Retina (tissue), 1 donor: Measurements from ENCODE around the gene C14orf119.

Experiments used
- DNase-seq: peaks from one replicate; pipeline ENCODE4 v3.0.0-alpha.2; 2016

Gene C14orf119, protein sequence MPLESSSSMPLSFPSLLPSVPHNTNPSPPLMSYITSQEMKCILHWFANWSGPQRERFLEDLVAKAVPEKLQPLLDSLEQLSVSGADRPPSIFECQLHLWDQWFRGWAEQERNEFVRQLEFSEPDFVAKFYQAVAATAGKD

DNA sequence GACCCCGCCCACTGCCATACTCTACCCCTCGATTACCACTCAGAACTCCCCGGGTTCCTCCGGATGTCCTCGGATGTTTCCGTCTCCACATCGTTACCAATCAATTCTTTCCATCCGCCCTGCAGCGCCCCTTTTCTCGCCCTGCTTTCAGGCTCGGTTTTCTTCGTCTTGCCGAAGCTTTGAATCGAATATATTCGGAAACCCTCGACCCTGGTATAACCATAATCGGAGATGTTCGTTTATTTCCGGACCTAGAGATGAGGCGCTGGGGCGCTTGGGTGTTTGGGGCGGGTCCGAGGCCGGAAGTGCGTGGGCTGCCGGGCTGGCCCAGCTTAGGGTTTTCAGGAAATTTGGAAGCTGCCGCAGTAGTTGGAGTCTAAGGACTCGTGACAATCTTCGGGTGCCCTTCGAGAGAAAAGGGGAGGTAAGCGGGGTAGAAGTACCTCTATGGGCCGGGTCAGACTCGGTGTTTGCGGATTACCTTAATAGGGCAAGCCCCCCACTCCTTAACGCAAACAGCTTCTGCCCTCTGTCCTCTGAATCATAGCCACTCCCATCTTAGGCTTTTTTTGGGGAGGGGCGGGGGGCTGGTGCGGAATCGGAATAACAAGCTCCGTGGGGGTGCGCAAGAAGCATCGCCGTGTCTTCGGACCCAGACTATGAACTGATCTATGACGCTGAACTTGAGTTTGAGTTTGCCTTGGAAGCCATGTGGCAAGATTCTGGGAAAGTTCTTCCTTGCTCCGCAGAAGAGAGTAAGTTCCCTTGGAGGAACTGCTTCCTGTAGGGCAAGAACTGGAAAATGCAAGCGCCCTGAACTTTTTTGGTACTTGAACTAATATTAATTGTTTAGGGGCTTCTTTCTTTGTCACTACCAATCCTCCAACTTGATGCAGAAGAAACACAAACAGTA is at the start of gene C14orf119:
TSS of gene C14orf119 (plus strand) at position 310 of the 913 bp plus-strand sequence. CDS start 2,154 bp downstream, outside the sequence.
- DNase-seq: peak; percentile 100

DNA sequence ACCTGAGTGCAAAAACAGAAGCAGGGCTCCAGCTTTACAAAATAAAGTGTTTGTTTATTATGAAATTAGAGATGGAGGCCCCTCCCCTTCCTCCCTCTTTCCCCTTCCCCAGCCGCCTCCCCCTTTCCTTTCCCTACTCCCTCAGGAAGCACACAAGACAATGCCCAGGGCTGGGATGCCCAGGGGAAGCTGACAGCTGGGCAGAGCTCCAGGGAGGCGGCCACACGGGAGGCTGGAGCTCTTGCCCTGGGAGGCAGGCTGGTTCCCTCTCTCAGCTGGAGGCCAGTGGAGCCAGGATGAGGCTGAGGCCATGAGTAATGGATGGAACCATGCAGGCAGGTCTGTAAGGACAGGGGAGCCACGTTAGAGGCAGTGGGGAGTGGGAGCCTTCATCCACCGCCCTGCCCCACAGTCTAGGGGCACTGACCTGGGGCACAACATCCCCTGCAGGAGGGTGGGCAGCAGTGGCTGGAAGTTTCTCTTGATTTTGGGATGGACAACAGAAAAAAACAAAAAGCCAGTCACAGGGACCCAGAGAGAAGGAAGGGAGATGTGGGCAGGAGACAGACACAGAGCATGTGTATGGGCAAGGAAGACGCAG is 48.2 kb upstream of the C14orf119 start:
- DNase-seq: no peak

DNA sequence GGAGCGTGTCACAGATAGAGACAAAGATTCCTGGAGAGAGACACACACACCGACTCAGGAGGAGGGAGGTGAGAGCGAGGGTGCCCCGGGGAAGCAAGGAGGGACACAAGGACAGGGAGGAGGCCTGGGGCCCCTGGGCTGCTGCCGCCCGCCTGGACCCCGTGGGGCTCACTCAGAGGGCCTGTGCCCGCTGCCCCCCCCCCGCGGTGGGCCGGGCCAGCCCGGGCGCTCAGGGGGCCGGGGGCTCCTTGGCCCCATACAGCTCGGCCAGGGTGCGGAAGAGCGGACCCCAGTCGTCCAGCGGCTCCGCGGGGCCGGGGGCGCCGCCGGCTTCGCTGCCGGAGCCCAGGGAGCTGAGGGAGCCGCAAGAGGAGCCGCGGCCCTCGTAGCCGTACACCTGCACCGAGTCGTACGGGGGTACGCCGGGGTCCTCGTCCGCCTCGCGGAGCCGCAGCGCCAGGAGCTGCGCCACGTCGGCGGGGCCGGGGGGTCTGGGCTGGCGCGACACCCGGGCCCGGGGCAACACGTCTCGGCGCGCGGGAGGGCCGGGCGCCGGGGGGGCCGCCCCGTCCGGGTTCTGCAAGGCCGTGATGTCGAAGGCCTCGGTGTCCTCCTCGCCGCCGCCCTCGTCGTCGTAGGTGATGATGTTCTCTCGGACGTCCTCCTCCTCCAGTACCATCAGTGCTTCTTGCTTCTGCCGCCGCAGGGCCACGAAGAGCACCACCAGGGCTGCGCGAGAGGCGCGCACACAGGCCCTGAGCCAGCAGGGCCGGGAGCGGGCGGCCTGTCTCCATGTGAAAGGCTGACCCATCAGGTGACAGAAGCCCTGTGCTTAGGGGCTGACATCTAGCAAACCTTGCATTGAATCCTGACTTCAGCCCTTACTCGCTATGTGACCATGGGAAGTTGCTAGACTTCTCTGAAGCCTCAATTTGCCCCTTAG is 47.3 kb upstream of the C14orf119 start:
- DNase-seq: no peak

DNA sequence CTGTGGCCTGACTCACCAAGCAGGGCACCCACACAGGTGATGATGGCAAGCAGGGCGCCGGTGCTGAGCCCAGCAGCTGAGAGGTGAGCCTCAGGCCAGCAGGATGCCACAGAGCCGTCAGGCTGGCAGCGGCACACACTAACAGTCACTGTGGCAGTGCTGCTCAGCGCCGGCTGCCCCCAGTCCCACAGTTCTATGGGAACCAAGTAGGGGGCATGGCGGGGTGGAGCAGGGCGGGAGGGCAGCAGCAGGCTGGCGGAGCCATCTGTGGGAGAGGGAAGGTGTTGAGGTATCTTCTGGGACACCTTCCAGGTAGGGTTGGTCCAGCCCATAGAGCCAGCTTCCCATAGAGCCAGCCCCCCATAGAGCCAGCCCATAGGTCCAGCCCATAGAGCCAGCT is 46.3 kb upstream of the C14orf119 start:
- DNase-seq: no peak

DNA sequence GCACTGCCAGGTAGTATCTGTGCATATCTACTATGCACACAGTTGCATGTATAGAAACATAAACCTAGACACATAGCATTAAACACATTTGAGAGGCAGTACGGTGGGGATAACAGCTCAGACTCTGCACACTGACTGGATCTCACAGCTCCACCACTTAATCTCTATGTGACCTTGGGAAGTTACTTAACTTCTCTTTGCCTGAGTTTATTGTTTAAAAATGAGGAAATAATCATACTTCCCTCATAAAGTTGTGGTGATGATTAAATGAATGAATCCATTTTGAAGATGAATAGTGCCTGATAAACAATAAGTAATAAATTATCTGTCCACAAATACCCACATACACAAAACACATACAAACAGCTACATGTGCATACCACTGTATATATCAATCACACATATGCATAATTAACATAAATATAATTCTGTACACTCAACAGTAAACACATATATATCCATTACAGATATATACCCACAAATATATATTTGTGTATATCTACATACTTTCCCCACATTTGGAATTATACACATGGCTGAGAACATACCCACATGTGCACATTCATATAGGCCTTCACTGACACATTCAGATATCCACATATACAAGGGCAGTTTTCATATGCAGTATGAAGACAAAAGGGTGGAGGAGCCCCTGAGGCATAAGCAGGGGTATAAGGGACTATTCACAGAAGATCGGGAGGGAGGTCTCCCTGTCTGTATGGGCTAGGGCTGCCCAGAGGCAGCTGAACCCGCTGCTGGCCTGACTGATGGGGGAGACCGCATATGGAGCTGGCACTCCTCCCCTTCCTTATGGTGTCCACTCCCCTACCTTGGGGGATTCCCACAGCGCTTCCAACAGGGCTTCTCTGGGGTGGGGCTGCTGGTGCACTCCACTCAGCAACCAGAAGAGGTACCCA is 43.9 kb upstream of the C14orf119 start:
- no peak for DNase-seq

DNA sequence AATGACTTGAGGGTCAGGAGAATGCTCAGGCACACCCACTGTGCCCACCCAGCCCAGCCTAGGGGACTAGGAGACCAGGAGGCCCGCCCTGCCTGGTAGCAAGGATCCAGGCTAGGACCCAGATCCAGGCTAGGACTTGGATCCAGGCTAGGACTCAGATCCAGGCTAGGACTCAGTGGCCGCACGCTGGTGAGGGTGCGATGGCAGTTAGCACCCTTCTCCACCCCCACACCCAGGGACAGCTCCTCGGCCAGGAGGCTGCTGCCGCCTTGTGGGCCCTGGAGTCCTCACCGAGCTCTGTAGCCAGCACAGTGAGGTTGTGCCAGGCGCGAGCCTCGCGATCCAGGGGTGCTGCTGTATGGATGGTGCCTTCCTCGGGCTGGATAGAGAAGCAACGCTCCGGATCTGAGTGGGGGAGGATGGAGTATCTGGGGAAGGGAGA is 43.1 kb upstream of the C14orf119 start:
- no peak for DNase-seq

DNA sequence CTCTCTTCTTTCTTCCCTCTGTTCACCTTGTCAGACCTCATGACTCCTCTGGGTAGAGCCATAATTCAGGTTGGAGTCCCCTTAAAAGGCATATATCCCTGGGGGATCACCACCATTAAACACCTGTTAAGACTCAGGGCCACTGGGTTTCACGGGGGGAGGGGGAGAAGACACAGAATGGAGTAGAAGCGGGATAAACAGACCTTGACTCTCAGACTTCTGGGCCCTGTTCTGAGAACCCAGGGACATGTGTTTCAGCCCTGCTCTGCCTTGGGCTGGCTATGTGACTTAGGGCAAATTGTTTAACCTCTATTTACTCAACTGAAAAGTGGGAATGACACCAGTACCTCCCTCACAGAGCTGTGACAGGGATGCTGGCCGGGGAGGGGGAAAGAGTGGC is 42.6 kb upstream of the C14orf119 start:
- DNase-seq: no peak

DNA sequence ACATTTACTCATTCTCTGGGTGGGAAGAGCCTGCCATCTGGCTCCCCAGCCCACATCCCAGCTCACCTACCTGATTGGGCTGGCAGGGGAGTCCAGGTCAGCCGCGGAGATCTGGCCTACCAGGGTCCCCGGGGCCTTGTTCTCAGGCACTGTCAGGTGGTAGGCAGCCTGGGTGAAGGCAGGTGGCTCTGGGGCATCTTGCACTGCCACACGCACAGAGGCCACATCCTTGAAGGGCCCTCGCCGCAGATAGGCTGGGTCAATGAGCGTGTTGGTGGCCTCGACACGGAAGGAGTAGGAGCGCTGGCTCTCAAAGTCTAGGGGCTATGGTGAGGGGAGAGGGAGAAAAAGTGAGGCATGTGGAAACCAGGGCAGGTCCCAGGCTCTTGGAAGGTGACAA is 41.9 kb upstream of the C14orf119 start:
- DNase-seq: no peak

DNA sequence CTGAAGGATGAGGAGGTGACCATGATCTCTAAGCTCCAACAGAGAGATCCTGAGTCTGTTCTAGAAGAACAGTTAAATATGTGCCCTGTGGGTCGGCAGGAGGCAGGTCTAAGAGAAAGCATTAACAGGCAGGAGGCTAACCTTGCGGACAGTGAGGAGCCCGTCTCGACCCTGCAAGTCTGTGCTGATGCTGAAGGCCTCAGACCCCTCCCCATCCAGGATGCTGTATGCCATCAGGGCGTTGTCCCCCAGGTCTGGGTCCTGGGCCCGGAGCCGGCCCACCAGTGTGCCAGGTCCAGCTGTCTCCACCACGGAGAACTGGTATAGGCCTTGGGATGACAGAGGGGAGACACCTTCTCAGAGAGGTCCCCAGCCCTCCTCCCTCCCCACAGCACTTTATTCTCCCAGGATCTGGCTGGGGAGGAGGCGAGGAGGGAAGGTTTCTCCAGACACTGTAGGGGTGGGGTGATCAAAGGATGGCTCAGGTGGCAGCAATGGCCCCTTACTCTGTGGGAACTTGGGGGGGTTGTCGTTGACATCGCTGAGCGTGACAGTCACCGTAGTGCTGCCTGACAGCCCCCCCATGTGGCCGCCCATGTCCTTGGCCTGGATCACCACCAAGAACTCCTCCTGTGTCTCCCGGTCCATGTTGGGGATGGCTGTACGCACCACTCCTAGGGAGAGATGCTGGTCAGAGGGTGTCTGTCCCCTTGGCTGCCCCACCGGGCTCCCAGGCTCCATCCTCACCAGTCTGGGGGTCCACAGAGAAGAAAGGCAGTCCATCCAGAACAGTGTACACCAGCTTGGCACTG is 41.1 kb upstream of the C14orf119 start:
- peak; percentile 45 for DNase-seq

DNA sequence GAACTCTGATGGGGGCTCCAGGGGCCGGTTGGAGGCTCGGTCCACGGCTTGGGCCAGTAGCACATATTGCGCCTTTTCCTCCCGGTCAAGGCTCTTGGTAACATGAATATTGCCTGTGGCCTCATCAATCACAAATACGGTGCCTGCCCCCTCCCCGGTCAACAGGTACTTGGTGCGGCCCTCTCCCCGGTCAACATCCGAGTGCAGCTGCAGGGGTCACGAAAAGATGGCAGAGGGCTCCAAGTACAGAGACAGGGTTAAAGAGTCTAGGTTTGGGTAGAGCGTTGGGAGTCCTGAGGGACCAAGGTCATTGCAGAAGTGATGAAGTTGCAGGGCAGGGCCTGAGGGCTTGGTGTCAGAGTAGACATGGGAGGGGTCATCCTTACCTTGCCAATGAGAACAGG is 40.2 kb upstream of the C14orf119 start:
- DNase-seq: no peak

DNA sequence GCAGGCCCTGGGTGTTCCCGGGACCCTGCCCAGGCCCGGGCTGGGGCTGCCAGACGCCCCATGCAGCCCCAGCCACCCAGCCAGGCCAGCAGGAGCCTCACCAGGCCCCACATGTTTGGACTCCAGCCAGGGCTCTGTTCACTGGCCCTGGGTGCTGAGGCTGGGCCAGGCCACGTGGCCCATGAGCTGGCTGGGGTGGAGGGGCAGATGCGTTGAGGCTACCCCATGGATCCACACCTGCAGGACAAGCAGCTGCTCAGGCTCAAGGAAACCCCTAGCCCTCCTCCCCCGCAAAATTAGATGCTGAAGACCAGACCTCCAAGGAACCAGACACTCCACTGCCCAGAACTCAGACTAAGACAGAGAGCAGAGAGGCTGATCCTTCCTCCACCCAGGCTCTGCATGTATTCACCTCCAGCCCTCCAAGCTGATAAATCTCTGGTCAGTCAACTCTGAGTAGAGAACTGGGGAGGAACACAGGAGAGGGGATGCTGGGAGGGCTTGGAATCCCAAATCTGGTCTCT is 39.6 kb upstream of the C14orf119 start:
- no peak for DNase-seq

DNA sequence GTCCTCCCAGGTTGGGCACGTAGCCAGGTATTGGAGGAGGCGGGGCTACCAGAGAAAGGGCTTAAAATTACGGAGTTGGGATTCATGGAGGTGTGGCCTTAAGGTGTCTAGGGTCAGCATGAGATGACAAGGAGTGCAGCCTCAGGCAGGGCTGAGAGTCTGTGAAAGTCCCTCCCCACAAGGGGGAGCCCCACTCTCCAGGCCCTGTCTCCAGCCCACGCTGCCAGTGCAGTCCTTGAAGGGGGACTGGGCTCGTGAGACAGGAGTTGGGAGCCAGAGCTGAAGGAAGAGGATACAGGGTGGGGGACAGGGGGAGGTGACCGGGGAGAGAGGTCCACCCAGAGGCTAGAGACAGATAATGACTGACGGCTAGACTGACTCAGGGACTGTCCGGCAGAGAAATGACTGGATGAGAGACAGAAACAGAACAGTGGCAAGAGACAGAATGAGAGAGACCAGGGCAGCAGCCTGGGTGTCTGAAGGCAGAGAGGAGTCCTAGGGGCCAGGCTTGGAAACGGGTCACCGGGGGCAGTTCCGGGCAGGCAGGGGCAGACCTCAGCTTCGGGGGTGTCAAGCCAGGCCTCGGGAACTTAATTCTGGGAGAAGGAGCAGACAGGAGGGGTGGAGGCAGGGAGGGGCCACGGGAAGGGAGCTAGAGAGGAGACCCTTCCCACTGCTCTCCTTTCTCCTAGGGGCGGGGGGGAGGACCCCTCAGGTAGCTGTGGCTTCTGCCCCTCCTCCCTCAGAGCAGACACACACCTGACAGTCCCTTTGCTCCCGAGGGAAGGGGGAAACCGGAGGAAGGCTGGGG is 39.0 kb upstream of the C14orf119 start:
- DNase-seq: peak; percentile 75

DNA sequence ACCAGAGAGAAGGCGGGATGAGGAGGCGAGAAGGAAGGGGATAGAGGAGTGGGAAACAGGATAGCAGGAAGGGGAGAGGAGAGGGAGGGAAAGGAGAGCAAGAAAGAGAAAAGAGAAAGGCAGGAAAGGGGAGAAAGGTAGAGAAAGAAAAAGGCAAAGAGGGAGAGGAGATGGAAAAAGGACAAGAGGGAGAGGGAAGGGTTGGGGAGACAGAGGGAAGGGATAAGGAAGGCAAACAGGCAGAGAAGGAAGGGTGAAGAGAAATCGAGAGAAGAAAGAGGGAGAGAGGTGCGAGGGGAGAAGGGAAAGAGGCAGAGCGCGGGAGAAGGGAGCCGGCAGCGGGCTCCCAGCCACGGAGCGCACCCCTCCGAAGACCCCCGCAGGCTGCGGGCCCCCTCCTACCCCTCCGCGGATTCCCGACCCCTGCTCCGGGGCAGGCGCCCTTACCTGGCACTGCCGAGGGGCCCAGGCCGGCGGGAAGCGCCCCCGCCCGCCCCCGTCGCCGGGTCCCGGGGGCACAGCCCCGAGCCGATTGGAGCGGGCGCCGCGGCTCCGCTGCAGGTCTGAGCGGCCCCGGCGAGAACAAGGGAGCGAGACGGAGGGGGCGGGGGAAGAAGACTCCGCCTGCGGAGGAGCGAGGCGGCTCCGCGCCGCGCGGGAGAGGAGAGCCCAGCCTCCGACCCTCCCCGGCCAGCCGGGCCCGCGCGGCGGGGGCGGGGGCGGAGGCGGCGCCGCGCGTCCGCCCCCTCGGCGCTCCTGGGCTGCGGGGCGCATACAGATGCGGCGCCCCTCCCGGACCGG is 38.1 kb upstream of the C14orf119 start, which contains the start of gene CDH24:
TSS of gene CDH24 (minus strand) at position 565 of the 801 bp plus-strand sequence. CDS start 1,787 bp downstream, outside the sequence.
- DNase-seq: peak; percentile 52

DNA sequence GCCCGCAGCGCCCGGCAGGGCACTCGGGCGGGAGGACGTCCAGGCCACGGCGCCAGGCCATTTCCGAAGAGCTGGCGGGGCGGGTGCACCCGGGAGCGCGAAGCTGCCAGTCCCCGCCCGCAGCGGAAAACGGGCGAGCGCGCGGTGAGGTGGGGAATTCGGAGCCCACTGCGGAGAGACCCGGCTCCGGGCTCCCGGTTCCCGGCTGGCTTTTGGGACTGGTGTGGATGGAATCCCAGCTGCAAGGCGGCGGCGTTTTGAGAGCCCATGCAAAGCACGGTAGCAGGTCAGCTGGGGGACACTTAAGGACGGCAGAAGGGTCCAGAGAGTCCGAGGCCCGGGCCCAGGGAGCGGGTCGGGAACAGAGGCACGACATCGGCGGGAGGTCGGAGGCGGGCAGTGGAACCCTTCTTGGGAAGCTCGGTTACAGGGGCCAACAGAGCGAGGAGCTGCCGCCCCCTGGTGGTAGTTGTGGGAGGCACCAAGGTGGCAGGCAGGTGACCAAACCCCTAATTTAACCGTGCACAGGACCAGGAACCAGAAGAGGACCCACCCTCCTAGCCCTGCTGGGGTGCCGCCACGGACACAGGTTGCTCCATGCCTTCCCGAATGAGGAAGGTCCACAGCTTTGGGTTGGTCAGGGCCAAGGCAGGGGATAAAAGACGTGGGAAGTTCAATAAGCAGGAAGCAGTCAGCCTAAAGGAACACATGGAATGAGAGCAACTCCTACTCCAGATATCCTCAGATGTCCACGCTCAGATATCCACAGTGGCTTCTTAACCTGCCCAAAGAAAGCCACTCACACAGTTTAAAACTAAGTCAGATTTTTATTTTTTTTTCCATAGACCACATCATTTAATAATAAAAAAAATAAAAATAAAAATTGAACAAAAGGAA is 37.3 kb upstream of the C14orf119 start:
- peak; percentile 96 for DNase-seq

DNA sequence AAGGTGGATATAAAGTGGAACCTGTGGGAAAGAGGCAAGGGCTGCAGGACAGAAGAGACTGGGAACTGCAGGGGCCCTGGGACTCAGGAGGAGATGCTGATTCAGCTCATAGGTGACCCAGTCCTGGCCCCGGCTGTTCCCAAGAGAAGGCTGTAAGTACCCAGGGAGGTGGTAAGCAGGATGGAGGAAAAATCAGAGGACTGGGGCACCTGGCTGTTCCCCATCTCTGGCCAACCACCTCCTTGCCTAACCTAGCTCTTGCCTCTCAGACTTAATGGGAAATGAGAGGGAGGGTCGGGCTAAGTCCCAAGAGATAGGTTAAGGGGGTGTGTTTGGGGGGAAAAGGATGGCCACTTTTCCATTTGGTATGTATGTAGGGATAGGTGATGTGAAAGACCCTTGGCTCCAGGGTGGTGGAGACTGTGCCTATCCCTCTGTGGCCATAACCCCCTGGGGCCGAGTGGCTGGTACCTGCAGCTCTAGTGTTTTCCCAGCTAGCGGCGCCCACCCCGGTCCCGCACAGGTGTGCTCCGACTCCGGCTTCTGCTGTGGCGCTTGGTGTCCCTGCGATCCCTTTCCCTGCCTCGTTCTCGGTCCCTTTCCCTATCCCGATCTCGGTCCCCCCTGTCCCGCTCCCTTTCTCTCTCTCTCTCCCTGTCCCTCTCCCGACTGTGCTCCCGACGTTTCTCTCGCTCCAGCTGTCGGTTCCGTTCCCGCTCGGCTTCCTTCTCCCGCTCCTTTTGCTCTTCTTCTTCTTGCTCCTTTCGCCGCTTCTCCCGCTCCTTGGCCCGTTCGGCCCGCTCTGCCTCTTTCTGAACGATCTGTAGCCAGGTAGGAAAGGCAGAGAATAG is 36.4 kb upstream of the C14orf119 start:
- DNase-seq: no peak

DNA sequence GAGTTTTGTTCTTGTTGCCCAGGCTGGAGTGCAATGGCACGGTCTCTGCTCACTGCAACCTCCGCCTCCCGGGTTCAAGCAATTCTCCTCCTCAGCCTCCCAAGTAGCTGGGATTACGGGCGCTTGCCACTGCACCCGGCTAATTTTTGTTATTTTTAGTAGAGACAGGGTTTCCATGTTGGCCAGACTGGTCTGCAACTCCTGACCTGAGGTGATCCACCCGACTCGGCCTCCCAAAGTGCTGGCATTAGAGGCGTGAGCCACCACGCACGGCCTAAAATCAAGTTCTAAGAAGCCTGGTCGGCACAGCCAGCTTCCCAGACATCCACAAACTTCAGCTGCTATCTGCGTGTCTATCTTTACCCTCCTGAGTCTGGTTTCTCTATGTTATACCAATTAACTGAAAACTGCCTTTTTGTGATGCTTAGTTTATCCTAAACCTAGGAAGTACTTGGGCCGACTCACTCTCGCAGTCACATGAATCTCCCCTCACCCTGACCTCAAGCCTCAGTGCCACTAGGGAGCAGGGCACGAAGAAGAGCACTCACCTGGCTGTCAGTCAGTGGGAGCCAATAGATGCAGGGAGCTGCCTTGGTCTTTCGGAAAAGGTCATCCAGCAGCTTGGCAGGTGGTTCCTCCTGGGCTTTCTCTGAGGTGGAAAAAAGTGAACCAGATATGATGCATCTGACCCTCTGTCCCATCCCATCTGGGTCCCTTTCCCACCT is 34.6 kb upstream of the C14orf119 start:
- DNase-seq: no peak
